ENCODE data around the gene SHISA5. TPM values are rescaled to one million over a fixed set of nuclear protein-coding genes. Genes with fewer than 3 reads are reported as not detected.
A peak's percentile ranks its signal among the peaks of the same experiment; 100 is the strongest.

Gene SHISA5
- total RNA-seq, 2 donors from 2014 or later = 66.9 to 120 TPM

GRCh38 chr3:48445277-48445882 lies 58.6 kb downstream of the SHISA5 start:
- H3K4me1 ChIP-seq = peaks cover 0 to 37% of the 10 kb centered on the region in 2 donors
- TF ChIP-seq CTCF (IDR thresholded peaks at IDR 0.05) = no peak
- peaks cover 28% of the 10 kb centered on the region for H3K36me3 ChIP-seq
- H3K9me3 ChIP-seq = no peaks in the 10 kb centered on the region
- no peak for DNase-seq (ENCODE audit: low spot score)
- H3K4me3 ChIP-seq = no peak overlapping the region
- H3K27me3 ChIP-seq = no peaks in the 10 kb centered on the region
- peak overlapping the region in 1 of 2 donors; percentile 92 for H3K27ac ChIP-seq

- Histone ChIP-seq H3K36me3 (peaks cover 28% of the 10 kb centered on the region), H3K9me3 (no peaks in the 10 kb centered on the region), H3K27ac (no peak overlapping the region), H3K4me1 (peaks cover 0 to 34% of the 10 kb centered on the region in 2 donors), H3K27me3 (no peaks in the 10 kb centered on the region), H3K4me3 (no peak overlapping the region)
- DNase-seq (ENCODE audit: low spot score) = no peak
- no peak for TF ChIP-seq CTCF (IDR thresholded peaks at IDR 0.05)
Observed at GRCh38 chr3:48441940-48442339, 62.0 kb downstream of the SHISA5 start.

GRCh38 chr3:48440590-48440958 lies 63.4 kb downstream of the SHISA5 start:
- no peak for TF ChIP-seq CTCF (IDR thresholded peaks at IDR 0.05)
- peaks cover 0 to 27% of the 10 kb centered on the region in 2 donors for H3K4me1 ChIP-seq
- H3K9me3 ChIP-seq = no peaks in the 10 kb centered on the region
- H3K4me3 ChIP-seq = peak overlapping the region; percentile 75 to 92
- no peaks in the 10 kb centered on the region for H3K27me3 ChIP-seq
- DNase-seq (ENCODE audit: low spot score) = no peak
- peaks cover 28% of the 10 kb centered on the region for H3K36me3 ChIP-seq
- H3K27ac ChIP-seq = peak overlapping the region; percentile 86 to 94

- H3K36me3 ChIP-seq = peaks cover 28% of the 10 kb centered on the region
- H3K4me1 ChIP-seq = peaks cover 0 to 25% of the 10 kb centered on the region in 2 donors
- peak within 1 kb of the TSS; percentile 75 to 92 for H3K4me3 ChIP-seq
- no peaks in the 10 kb centered on the region for H3K9me3 ChIP-seq
- peak; percentile 99 for DNase-seq (ENCODE audit: low spot score)
- TF ChIP-seq CTCF (IDR thresholded peaks at IDR 0.05) = no peak
- H3K27ac ChIP-seq = peak within 1 kb of the TSS; percentile 86 to 94
- H3K27me3 ChIP-seq = no peaks in the 10 kb centered on the region
Observed at GRCh38 chr3:48439820-48440589, 64.0 kb downstream of the SHISA5 start, which contains the start of the genes CCDC51 and TMA7. Gene CCDC51 (minus strand): TSS chr3:48440119. CDS start chr3:48435128, 4,991 bp downstream. Gene TMA7 (plus strand): TSS chr3:48440257. CDS start chr3:48440297, 40 bp downstream.

- Histone ChIP-seq H3K27ac (no peak overlapping the region), H3K27me3 (no peaks in the 10 kb centered on the region), H3K9me3 (no peaks in the 10 kb centered on the region), H3K36me3 (peaks cover 9% of the 10 kb centered on the region), H3K4me3 (no peak overlapping the region), H3K4me1 (peaks cover 0 to 41% of the 10 kb centered on the region in 2 donors)
- TF ChIP-seq CTCF (IDR thresholded peaks at IDR 0.05) = no peak
- no peak for DNase-seq (ENCODE audit: low spot score)
Observed at GRCh38 chr3:48437812-48438211, 66.2 kb downstream of the SHISA5 start.
